ENCODE data around the gene SSBP2. TPM values are rescaled to one million over a fixed set of nuclear protein-coding genes. Genes with fewer than 3 reads are reported as not detected.
"Not testable (repeated sequence)": the region's sequence is repeated elsewhere in the genome, so short reads cannot be mapped to it uniquely, and the experiment has no call there.

Gene SSBP2
- total RNA-seq, 2 experiments from 2014 or later: 48.2 to 50.6 TPM

DNA sequence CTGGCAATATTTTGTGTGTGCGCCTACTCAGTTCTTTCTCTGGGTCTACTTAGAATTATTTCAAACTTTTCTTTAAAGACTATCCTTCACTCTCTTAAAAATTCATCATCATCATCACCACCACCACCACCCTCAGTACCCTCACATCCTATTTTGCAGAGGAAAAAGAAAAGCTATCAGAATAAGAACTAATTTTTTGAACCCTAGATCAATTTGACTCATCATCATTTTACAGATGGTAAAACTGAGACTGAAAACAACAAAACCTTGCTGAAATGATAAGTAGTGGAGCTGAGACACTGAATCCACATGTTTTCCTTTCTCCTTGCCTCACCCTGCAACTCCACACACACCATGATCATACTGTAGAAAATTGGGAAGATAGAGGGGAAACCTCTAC is 119.3 kb downstream of the SSBP2 start:
- H3K27me3 Mint-ChIP-seq: no peaks in the 10 kb centered on the region
- H3K36me3 Mint-ChIP-seq (ENCODE audit: low read depth): peaks cover 19% of the 10 kb centered on the region
- H3K4me3 Mint-ChIP-seq: no peak overlapping the region
- CTCF ChIA-PET: interaction anchor here (1.3 kb wide), 1 partner anchor 9 kb away, joined by 3 read pairs; no protein-coding TSS in a partner anchor
- H3K9me3 Mint-ChIP-seq: peaks cover 6% of the 10 kb centered on the region
- peaks cover 5% of the 10 kb centered on the region for H3K4me1 Mint-ChIP-seq
- POLR2A ChIA-PET: no interaction called here
- H3K27ac Mint-ChIP-seq: no peak overlapping the region
- DNase-seq: no peak

DNA sequence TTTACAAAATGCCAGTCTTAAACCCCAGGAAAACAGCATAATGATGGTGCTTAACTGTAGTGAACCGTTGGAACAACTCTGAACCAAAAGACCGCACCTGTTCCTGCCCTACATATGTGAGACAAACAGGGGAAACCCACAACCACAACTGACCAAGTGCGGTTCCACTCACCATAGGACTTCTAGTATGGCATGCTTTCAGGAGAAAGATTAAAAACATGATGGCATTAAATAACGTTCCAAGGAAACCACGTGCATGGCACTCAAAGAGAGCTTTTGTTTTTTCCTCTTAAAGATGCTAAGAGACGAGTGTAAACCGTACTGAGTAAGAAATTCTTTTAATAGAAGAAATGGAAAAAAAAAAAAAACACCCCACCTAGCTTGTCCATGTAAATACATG is 119.8 kb downstream of the SSBP2 start:
- ChIA-PET POLR2A (no interaction called here), CTCF (interaction anchor here (0.6 to 1.3 kb wide), 2 partner anchors 9 to 522 kb away, joined by 3 to 4 read pairs; no protein-coding TSS in a partner anchor)
- H3K27ac Mint-ChIP-seq: peak overlapping the region; percentile 55
- H3K4me1 Mint-ChIP-seq: peaks cover 5% of the 10 kb centered on the region
- H3K9me3 Mint-ChIP-seq: peaks cover 6% of the 10 kb centered on the region
- peaks cover 22% of the 10 kb centered on the region for H3K36me3 Mint-ChIP-seq (ENCODE audit: low read depth)
- H3K27me3 Mint-ChIP-seq: no peaks in the 10 kb centered on the region
- H3K4me3 Mint-ChIP-seq: no peak overlapping the region
- DNase-seq: peak; percentile 50

DNA sequence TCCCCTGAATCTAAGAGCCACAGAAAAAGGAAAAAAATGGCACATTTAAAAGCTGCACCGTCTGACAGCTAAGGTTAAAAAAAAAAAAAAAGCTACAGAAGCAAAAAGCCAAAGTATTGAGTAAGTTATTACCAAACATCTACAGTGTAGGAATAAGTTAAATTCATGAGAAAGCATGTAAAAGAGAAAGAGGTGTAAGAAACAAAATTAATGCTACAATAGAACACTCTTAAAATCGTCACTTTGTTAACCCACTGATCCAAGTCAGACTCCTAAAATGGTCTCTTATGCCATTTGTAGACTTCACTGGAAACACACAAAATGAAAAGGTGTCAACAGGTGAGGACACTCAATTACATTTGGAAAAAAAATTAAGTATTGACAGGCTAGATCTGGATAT is 120.2 kb downstream of the SSBP2 start:
- Mint-ChIP-seq H3K27me3 (no peaks in the 10 kb centered on the region), H3K4me3 (no peak overlapping the region), H3K9me3 (peaks cover 6% of the 10 kb centered on the region), H3K4me1 (peaks cover 5% of the 10 kb centered on the region), H3K36me3 (ENCODE audit: low read depth) (peaks cover 22% of the 10 kb centered on the region), H3K27ac (peak overlapping the region; percentile 17)
- DNase-seq: no peak
- ChIA-PET POLR2A (no interaction called here), CTCF (interaction anchor here (0.6 to 1.4 kb wide), 3 partner anchors 8 to 523 kb away, joined by 3 to 4 read pairs (median 3); no protein-coding TSS in a partner anchor)

DNA sequence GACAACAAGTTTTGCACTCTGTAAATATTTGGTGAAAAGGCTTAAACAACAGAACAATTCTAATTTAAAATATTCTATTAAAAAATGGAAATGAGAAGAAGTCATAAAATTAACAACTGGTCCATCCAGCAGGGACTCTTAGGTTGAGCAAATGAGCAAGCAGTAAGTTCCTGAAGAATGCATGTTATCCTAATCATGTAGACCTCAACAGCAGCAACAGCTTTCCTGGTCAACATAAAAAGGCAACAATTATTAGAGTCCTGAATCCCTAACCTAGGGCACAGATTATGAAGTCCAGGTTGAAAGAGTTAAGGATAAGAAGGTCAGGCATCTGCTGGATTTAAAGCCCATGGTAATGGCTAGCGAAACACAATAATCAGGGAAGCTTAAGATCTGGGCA is 120.9 kb downstream of the SSBP2 start:
- Mint-ChIP-seq H3K27ac (no peak overlapping the region), H3K4me1 (peaks cover 5% of the 10 kb centered on the region), H3K9me3 (peaks cover 6% of the 10 kb centered on the region), H3K4me3 (no peak overlapping the region), H3K36me3 (ENCODE audit: low read depth) (peaks cover 22% of the 10 kb centered on the region), H3K27me3 (no peaks in the 10 kb centered on the region)
- POLR2A ChIA-PET: no interaction called here
- no peak for DNase-seq
- CTCF ChIA-PET: interaction anchor here (0.7 to 1.4 kb wide), 2 partner anchors 14 to 70 kb away, joined by 3 read pairs; no protein-coding TSS in a partner anchor

DNA sequence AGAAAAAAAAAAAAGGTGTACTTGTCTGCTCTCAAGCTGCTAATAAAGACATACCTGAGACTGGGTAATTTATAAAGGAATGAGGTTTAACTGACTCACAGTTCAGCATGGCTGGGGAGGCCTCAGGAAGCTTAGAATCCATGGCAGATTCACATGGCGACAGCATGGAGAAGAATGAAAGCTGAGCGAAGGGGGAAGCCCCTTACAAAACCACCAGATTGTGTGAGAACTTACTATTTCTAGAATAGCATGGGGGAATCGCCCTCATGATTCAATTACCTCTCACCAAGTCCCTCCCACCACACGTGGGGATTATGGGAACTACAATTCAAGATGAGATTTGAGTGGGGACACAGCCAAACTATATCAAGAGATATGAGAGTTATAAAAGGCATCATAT is 122.8 kb downstream of the SSBP2 start:
- DNase-seq, H3K27ac Mint-ChIP-seq, H3K4me1 Mint-ChIP-seq, H3K27me3 Mint-ChIP-seq, H3K4me3 Mint-ChIP-seq, POLR2A ChIA-PET, H3K9me3 Mint-ChIP-seq: not testable (repeated sequence)
- H3K36me3 Mint-ChIP-seq (ENCODE audit: low read depth): peaks cover 22% of the 10 kb centered on the region
- CTCF ChIA-PET: interaction anchor here (0.6 to 1.1 kb wide), 2 partner anchors 17 to 98 kb away, joined by 3 to 4 read pairs; no protein-coding TSS in a partner anchor

DNA sequence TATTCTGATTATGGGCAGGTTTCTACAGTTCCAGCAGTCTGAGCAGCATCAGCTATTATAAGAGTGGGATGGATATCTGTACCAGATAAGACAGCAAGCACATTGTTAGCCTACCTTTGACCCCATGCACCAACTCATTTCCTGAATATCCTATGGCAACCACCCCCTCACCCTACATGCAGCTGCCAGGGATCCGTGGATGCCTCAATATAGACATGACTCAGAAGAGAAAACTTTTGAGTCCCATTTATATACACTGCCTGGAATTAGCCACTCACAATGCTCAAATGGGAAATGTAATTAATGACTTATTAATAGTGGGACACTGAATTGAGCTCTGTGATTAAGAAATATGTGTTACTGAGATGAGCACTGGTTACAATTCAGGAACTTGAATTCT is 124.4 kb downstream of the SSBP2 start:
- Mint-ChIP-seq H3K4me3 (no peak overlapping the region), H3K27me3 (no peaks in the 10 kb centered on the region), H3K36me3 (ENCODE audit: low read depth) (peaks cover 27% of the 10 kb centered on the region), H3K9me3 (peaks cover 10% of the 10 kb centered on the region), H3K27ac (no peak overlapping the region), H3K4me1 (peaks cover 5% of the 10 kb centered on the region)
- ChIA-PET POLR2A (no interaction called here), CTCF (interaction anchor here (0.6 kb wide), 1 partner anchor 27 kb away, joined by 3 read pairs; no protein-coding TSS in a partner anchor)
- DNase-seq: no peak

DNA sequence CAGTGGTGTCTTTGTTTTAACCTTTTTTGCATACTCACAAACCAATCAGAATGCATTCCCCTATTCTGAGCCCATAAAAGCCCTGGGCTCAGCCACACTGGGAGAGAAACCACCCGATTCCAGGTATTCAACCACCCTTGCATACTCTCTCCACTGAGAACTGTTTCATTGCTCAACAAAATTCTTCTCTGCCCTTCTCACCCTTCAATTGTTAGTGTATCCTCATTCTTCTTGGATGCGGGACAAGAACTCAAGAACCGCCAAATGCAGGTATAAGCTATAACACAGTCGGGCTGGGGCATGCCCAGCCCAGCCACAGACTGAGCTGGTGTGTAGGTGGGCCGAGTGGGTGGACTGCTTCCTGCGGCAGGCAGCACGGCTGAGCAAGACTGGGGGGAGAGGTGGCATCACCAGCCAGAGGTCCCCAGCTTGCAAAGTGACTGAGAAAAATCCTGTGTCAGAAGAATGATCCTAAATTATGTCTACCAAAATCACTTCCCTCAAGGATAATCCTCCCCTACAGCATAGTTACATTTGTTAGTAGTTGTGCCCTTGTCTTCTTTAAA is 141.0 kb downstream of the SSBP2 start:
- Mint-ChIP-seq H3K4me1 (no peaks in the 10 kb centered on the region), H3K4me3 (no peak overlapping the region), H3K36me3 (ENCODE audit: low read depth) (peaks cover 34% of the 10 kb centered on the region), H3K27ac (no peak overlapping the region), H3K27me3 (no peaks in the 10 kb centered on the region), H3K9me3 (peaks cover 19% of the 10 kb centered on the region)
- ChIA-PET POLR2A (no interaction called here), CTCF (no interaction called here)
- no peak for DNase-seq

DNA sequence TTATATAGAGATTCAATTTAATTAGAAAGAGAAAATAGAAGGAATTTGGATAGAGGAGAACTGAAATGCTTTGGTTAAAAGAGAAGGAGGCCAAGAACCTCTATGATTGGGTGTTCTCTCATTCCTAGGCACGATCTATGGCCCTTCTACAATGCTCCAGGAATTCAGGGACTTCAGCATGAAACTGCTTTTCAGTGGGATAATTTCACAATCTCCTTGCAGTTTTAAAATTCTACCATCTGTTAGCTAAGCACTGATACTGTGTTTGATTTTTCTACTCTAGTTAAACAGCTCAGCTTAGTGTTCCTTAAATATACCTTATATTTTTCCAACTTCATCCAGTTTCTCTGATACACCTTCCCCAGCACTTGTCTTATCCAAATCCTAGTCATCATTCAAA is 141.9 kb downstream of the SSBP2 start:
- no peak overlapping the region for H3K27ac Mint-ChIP-seq
- peaks cover 28% of the 10 kb centered on the region for H3K36me3 Mint-ChIP-seq (ENCODE audit: low read depth)
- CTCF ChIA-PET: no interaction called here
- H3K27me3 Mint-ChIP-seq: no peaks in the 10 kb centered on the region
- POLR2A ChIA-PET: no interaction called here
- H3K9me3 Mint-ChIP-seq: peaks cover 14% of the 10 kb centered on the region
- H3K4me3 Mint-ChIP-seq: no peak overlapping the region
- H3K4me1 Mint-ChIP-seq: peaks cover 3% of the 10 kb centered on the region
- no peak for DNase-seq

DNA sequence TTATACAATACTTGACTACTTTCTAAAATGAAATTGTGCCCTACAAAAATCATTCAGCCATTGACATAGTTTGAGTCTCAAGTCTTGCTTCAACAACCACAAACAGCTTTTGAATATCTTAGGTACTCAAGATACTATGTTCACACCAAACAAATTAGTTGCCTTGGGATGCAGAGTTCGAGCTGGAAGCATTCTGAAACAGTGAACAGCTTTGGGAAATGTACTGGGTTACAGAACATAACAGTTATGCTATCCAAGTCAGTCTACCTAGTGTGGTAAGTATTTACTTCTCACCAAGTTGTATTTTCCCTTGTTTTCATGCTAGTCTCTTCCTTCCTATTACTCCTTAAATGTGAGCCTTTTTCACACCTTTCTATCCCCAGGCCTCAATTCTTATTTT is 143.2 kb downstream of the SSBP2 start:
- H3K4me1 Mint-ChIP-seq: peaks cover 3% of the 10 kb centered on the region
- ChIA-PET CTCF (no interaction called here), POLR2A (no interaction called here)
- peaks cover 26% of the 10 kb centered on the region for H3K36me3 Mint-ChIP-seq (ENCODE audit: low read depth)
- H3K4me3 Mint-ChIP-seq: no peak overlapping the region
- DNase-seq: no peak
- no peak overlapping the region for H3K27ac Mint-ChIP-seq
- H3K27me3 Mint-ChIP-seq: no peaks in the 10 kb centered on the region
- peaks cover 14% of the 10 kb centered on the region for H3K9me3 Mint-ChIP-seq

DNA sequence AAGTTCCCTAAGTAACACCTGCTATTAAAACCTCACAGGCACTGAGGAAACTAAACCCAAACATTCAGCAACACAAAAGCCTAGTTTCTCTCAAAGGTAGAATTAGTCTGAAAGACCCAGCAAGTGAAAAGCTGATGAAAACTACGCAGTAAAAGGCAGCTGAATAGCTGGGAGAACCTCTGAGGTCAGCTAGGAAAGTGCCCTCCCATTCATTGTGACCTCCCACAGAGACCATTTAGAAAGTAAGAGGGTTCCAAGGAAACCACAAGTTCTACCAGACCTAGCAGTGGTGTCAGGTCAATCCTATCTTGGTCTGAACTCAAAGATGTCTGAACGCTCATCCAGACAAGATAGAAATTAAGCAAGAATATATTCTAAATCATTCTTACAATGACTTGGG is 144.7 kb downstream of the SSBP2 start:
- H3K9me3 Mint-ChIP-seq: peaks cover 14% of the 10 kb centered on the region
- ChIA-PET CTCF (no interaction called here), POLR2A (no interaction called here)
- H3K27ac Mint-ChIP-seq: no peak overlapping the region
- no peak overlapping the region for H3K4me3 Mint-ChIP-seq
- DNase-seq: no peak
- H3K4me1 Mint-ChIP-seq: peaks cover 3% of the 10 kb centered on the region
- no peaks in the 10 kb centered on the region for H3K27me3 Mint-ChIP-seq
- H3K36me3 Mint-ChIP-seq (ENCODE audit: low read depth): peaks cover 25% of the 10 kb centered on the region

DNA sequence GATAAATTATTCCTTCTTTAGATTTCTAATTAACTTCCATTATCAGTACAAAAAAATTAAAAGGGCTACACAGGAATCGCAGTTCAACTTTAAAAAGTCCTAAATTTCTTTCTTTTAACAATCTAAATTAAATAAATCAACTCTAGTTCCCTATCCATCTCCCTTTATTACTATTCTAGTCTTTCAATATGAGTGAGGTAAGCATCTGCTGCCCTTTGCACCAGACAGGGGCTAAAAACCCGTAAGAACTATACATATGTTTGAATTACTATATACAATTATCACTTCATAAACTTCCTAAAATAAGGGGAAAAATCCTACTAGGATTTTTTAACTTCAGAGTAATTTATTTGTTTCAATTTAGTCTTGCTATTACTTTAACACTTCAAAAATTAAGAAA is 145.6 kb downstream of the SSBP2 start:
- Mint-ChIP-seq H3K27me3 (no peaks in the 10 kb centered on the region), H3K36me3 (ENCODE audit: low read depth) (peaks cover 23% of the 10 kb centered on the region), H3K4me3 (no peak overlapping the region), H3K9me3 (peaks cover 13% of the 10 kb centered on the region), H3K27ac (no peak overlapping the region), H3K4me1 (peaks cover 3% of the 10 kb centered on the region)
- DNase-seq: no peak
- ChIA-PET CTCF (no interaction called here), POLR2A (no interaction called here)

DNA sequence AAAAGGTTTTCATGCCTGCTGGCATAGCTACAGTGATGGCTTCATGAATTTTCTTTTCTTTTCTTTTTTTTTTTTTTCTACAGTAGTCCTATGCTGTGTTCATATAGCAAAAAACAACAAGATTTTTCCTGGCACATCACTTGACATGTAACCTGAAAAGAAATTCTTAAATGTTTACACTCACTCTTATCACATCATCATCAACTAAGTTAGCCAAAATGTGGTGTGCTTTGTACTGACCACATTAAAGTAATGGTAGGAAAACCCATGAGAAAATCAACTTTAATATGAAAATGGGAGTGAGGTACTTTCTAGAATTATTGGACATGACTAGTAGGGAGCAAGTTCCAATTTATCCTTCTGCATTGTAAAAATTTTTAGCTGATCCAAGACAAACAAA is 146.7 kb downstream of the SSBP2 start:
- H3K27ac Mint-ChIP-seq: no peak overlapping the region
- CTCF ChIA-PET: no interaction called here
- H3K4me1 Mint-ChIP-seq: peaks cover 3% of the 10 kb centered on the region
- no peak for DNase-seq
- POLR2A ChIA-PET: no interaction called here
- no peaks in the 10 kb centered on the region for H3K27me3 Mint-ChIP-seq
- no peak overlapping the region for H3K4me3 Mint-ChIP-seq
- H3K9me3 Mint-ChIP-seq: peaks cover 3% of the 10 kb centered on the region
- H3K36me3 Mint-ChIP-seq (ENCODE audit: low read depth): peaks cover 14% of the 10 kb centered on the region

DNA sequence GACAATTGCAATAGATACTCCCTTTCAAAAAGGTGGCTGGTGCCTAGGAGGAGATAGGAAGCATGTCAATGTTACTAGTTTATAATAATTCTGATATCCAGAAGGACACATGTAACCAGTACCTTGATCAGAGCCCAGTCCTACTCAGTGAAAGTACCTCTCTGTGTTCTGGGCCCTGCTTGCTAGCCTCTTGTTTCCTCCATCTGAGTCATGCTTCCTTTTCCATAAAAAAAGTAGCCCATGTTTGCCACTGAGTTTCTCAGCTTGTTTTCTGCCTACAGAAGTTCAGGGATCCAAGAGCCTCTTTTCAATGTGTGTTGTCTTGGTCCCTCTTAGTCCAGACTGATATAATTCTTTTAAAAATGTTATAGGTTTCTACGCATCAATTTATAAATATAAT is 149.0 kb downstream of the SSBP2 start:
- H3K4me3 Mint-ChIP-seq: no peak overlapping the region
- H3K9me3 Mint-ChIP-seq: peaks cover 4% of the 10 kb centered on the region
- POLR2A ChIA-PET: no interaction called here
- no peaks in the 10 kb centered on the region for H3K27me3 Mint-ChIP-seq
- peaks cover 3% of the 10 kb centered on the region for H3K4me1 Mint-ChIP-seq
- CTCF ChIA-PET: no interaction called here
- no peak for DNase-seq
- no peak overlapping the region for H3K27ac Mint-ChIP-seq
- H3K36me3 Mint-ChIP-seq (ENCODE audit: low read depth): peaks cover 18% of the 10 kb centered on the region

DNA sequence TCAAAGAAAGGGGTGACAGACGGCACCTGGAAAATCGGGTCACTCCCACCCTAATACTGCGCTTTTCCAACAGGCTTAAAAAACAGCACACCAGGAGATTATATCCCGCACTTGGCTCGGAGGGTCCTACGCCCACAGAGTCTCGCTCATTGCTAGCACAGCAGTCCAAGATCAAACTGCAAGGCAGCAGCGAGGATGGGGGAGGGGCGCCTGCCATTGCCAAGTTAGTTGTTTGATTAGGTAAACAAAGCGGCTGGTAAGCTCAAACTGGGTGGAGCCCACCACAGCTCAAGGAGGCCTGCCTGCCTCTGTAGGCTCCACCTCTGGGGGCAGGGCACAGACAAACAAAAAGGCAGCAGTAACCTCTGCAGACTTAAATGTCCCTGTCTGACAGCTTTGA is 158.8 kb downstream of the SSBP2 start:
- peaks cover 16% of the 10 kb centered on the region for H3K9me3 Mint-ChIP-seq
- H3K4me3 Mint-ChIP-seq, H3K27ac Mint-ChIP-seq, CTCF ChIA-PET, DNase-seq, POLR2A ChIA-PET, H3K27me3 Mint-ChIP-seq: not testable (repeated sequence)
- H3K4me1 Mint-ChIP-seq: peaks cover 16% of the 10 kb centered on the region
- H3K36me3 Mint-ChIP-seq (ENCODE audit: low read depth): peaks cover 27% of the 10 kb centered on the region

All from activated CD4-positive, alpha-beta T cell treated with anti-CD3 and anti-CD28 coated beads, Interleukin-2, amount 10 ng/mL, durations not matched to agents 7 days and 5 days (primary cell).